Sigmoid colon (tissue), 4 donors: ENCODE measurements around the gene GRIK4.

Experiments
- CTCF ChIP-seq, 4 experiments: fragments of 450-650 bp in 3 of 4; fragments of 200-600 bp in 1 of 4; IDR thresholded peaks; one replicate each; pipeline ENCODE4 v1.5.1; 2016 to 2019; ENCODE audit warnings: antibody characterized with exemption in 4 of 4, mild to moderate bottlenecking in 3 of 4, moderate library complexity in 2 of 4
- EP300 ChIP-seq, 4 donors: sonication (generic); formaldehyde crosslinking; IDR thresholded peaks; one replicate each; pipeline ENCODE4 v1.6.1; 2017; ENCODE audit warnings: antibody characterized with exemption in 4 of 4
- POLR2A ChIP-seq, 2 donors: fragments of 450-650 bp; IDR thresholded peaks; one replicate each; pipeline ENCODE4 v1.6.1; 2016; ENCODE audit warnings: antibody characterized with exemption in 2 of 2, mild to moderate bottlenecking in 2 of 2, moderate library complexity in 2 of 2
- POLR2AphosphoS5 ChIP-seq, 4 donors: sonication (generic); formaldehyde crosslinking; IDR thresholded peaks; one replicate each; pipeline ENCODE4 v1.6.1; 2017; ENCODE audit warnings: antibody characterized with exemption in 4 of 4

GRCh38 chr11:120928627-120929026 lies 417.1 kb downstream of the GRIK4 start:
- TF ChIP-seq CTCF (IDR thresholded peaks at IDR 0.05) (no peak), POLR2AphosphoS5 (IDR thresholded peaks at IDR 0.05) (no peak), EP300 (IDR thresholded peaks at IDR 0.05) (no peak), POLR2A (IDR thresholded peaks at IDR 0.05) (no peak)
